ENCODE data around the gene VPS29.
"Not testable (repeated sequence)": the region's sequence is repeated elsewhere in the genome, so short reads cannot be mapped to it uniquely, and the experiment has no call there.

The VPS29 gene

DNA sequence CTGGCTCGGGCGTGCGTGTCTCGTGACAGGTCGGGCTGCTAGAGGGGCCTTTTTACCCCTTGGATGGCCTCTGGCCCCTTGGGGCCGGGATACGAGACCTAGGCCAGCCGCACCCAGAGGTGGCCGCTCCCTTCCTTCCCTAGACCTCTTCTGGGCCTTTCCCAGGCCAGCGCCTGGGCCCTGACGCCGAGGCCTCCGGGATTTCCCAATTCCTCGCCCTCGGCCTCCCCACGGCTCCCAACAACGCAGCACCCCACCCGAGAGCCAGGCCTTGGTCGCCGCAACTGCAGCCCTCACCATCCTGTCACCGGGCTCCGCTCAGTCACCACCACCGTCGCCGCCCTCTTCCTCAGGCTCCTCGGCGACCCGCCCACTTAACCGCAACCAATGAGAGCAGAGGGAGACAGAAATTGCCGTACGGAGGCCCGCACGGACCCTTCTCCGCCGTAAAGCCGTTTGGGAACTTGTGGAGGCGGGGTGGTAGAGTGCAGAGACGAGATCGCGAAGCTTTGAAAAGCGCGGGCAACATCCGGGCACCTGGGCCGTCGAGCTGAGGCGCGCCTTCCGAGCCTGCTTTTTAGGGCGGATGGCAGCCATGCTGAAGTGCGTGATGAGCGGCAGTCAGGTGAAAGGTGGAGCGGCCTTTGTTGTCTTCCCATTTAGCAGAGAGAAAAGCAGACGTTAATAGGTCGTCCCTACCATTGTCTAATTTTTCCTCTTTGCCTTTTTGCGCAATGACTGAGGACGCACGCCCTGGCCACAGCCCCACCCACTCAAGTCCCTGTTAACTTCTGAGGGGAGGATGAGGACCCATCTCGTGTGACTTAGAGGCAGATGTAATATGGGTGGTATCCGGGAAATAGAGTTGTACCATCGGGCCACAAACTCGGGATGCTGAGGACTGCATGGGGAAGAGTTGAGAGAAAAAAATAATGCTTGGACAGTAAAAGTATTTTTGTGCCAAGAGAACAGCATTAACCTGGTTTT is at the start of gene VPS29, which contains the start of gene RAD9B:
TSS of gene VPS29 (minus strand) at position 360 of the 987 bp plus-strand sequence. CDS start at position 300, 60 bp downstream.
TSS of gene RAD9B (plus strand) at position 580 of the 987 bp plus-strand sequence. CDS start at position 587, 7 bp downstream.
- peak; percentile 80 for DNase-seq (ENCODE audit: insufficient read length, low spot score)
- FAIRE-seq: peak; percentile 93

DNA sequence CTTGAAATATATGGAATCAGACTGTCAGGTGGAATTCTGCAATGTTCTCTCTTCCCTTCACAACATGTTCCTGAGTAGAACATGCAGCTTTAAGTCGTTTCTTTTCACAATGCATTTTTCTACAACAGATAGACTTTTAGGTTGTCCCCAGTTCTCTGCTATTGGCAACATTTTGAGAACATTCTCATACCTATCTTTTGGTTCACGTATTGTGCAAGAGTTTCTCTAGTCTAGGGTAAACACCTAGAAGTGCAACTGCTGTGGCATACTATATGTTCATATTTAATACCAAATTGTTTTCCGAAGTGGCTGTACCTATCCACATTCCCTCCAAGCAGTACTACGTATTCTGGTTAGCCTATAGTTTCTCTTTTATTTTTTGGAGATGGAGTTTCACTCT is 49.1 kb upstream of the VPS29 start:
- FAIRE-seq (no peak), DNase-seq (ENCODE audit: insufficient read length, low spot score) (no peak)

DNA sequence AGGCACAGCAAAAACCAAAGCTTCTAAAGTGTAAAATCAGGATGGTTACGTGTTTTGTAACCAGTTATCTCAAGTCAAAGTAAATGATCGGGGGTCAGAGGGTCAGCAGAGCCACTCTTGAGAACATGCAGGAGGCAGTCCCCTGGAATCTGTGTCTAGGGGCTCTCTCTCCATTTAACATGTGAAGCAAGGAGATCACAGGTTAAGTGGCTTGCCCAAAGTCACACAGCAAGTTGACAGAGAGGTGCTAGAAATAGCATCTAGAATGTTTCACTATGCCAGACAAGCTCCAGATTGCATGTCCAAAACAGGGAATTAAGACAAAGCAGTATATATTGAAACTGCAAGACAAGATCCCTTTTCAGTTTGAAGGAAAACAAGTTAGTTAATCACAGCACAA is 47.8 kb upstream of the VPS29 start:
- FAIRE-seq (no peak), DNase-seq (ENCODE audit: insufficient read length, low spot score) (no peak)

DNA sequence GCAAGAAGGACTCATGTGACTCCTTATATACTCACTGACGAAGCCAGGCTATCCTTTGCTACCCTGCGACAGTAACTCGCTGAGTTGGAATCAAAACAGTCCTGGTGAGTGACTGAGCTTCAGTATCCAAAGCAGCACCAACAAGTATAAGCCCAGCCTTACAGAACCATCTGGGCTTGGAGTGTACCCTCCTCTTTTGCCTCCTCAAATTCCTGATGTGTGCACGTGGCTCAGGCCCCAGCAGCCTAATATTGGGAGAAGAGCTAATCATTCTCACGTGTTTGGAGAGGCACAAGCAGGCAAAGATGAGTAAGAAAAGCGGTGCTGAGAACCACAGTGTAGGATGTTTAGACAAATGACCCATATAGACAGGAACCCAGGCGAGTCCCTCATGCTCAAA is 46.8 kb upstream of the VPS29 start:
- FAIRE-seq: no peak
- DNase-seq (ENCODE audit: insufficient read length, low spot score): no peak

DNA sequence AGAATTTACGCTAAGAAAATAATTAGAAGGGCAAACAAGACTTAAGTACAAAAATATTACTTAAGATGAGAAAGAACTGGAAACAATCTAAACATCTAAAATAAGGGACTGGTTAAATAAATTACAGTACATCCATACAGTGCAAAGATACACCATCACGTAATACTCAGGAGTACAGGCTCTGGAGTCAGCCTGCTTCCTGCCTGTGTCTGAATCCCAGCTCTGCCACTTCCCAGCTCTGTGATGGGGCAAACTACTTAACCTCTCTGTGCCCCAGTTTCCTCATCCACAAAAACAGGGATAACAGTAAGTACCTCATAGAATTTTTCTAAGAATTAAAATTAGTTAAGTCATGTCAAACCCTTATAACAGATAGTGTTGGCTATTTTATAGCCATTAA is 45.2 kb upstream of the VPS29 start:
- FAIRE-seq (no peak), DNase-seq (ENCODE audit: insufficient read length, low spot score) (no peak)

DNA sequence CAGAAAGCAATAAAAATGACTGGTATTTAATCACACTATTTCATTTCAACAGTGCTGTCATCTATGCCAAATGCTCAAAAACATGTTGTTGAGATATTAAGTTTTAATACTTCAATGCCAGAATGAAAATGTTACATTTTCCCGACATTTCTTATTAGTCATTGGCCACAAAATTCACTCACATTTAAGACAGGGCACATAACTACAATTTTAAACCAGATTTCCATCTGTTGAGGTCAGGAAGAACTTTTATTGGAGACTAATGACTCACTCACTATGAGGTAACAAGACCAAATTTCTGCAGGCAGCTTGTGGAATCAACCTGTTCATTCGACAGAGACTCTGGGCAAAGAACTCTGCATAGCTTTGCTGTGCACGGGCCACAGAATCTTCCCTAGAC is 44.4 kb upstream of the VPS29 start:
- FAIRE-seq (no peak), DNase-seq (ENCODE audit: insufficient read length, low spot score) (no peak)

DNA sequence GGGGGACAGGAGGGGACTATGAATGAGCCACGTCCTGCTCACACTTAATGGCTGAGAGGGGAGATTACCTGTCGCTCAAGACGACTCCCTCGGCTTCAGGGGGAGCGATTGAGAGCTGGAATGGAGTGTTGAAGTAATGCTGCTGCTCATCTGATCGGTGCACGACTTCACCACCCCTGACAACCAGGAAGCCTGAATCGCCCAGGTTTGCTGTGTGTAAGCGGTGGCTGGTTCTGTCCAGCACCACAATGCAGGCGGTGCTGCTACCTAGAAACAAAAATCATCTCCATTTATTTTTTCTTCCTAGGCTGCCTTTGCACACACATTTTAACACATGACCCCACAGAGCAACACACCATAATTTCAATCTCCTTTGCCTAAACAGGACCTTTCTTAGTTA is 43.9 kb upstream of the VPS29 start:
- DNase-seq (ENCODE audit: insufficient read length, low spot score) (no peak), FAIRE-seq (no peak)

DNA sequence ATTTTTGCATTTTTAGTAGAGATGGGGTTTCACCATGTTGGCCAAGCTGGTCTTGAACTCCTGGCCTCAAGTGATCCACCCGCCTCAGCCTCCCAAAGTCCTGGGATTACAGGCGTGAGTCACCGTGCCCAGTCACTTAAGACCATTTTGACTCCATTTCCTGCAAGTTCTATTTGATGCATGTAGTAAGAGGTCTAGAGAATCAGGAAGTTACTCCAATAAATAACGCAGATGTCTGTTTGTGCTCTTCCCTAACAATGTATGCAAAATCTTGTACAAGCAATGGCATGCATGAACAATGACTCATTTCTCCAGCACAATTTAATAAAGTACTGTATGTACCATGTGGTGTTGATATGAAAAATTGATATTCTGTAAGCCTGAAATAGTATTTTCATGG is 43.3 kb upstream of the VPS29 start:
- DNase-seq (ENCODE audit: insufficient read length, low spot score); FAIRE-seq: not testable (repeated sequence)

DNA sequence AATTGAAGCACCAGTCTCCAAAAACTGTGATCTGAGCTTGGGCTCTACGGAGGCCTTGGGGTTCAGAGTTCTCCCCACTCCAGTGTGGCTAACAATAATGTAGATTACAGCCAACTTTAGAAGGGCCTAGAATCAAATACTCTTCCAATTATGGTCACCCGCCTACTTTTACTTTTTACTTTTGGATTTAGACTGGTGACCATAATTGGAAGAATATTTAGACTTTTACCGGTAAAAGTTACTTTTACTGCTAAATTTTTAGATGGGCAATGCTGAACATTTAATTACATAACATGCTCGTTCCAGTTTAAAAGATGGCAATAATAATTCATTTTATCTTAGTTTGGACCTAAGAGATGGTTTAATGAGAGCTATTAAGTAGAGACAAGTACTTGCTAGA is 42.1 kb upstream of the VPS29 start:
- FAIRE-seq: no peak

DNA sequence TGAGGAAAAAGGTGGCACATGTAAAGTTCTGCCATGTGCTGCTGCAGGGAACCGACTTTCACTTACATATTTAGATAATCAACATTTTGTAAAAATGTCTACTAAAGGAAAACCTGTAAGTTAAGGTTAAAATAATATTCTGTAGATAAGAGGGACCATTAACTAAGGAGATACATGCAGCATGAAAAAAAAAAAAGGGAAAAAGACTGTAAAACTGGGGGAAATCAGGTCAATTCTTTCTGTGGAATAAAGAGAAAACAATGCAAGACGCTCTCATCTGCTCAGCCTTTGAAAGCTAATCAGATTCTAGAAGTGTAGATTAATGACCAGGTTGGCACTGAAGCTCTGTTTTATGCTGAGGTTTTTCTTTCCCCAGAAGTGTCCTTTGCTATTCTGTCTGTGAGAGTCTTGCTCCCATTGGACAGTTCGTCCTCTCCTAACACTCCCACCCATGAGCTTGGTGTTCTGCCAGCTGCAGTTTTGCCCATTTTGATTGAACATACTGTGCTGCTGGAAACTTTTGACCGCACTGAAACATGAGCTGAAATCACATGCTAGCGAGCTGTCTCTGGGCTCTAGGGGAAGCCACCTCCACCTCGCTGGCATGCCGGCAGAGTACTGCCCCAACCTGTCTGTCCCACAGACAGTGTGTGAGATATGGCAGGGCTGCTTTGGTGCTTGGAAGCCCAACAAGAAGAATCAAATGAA is 41.5 kb upstream of the VPS29 start:
- FAIRE-seq (no peak), DNase-seq (ENCODE audit: insufficient read length, low spot score) (no peak)

More for the DNA sequence above, 42.1 kb upstream of the VPS29 start:
- no peak for DNase-seq (ENCODE audit: insufficient read length, low spot score)

DNA sequence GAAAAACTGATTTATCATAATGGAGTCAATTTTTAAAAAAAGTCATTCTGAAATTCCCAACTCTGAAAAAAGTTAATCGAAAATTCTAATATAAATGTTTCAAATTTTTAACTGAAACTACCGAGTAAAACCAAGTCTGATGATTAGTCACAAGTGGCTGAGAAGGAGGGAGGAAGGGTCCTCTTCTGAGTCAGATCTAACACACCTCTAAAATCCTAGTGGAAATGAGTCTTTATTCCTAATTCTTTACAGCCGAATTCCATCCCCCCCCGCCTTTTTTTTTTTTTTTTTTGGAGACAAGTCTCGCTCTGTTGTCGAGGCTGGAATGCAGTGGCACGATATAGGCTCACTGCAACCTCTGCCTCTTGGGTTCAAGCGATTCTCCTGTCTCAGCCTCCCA is 38.1 kb upstream of the VPS29 start:
- DNase-seq (ENCODE audit: insufficient read length, low spot score) (no peak), FAIRE-seq (no peak)

DNA sequence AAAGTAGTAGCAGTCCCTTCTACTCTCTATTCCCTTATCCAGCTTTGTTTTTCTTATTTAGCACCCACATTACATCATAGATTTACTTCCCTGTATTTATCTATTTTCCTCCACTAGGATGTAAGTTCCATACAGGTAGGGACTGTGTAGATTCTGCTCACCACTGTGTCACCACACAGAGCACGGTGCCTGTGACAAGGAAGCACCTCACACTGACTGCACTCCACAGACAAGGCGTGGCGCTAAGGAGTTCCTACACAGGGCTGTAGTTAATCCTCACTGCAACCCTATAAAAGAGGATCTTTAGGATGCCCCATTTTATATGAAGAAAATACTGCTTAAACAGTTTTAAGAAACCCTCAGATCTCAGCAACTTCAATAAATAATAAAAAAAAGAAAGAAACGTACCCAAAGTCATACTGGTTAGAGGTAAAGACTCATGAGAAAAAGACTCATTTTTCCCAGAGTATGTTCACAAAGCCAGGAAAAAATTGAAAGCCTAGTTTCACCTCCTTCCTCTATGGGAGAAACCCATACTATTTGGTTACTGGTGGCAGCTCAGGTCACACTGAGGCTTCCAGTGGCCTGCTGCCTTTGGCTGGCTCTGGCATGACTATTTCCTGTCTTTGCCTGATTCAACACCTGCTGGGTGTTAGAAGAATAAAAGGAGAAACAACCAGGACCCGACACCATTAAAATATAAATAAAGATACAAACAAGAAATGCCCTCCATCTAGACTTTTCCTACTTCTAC is 37.1 kb upstream of the VPS29 start:
- FAIRE-seq (no peak), DNase-seq (ENCODE audit: insufficient read length, low spot score) (no peak)

DNA sequence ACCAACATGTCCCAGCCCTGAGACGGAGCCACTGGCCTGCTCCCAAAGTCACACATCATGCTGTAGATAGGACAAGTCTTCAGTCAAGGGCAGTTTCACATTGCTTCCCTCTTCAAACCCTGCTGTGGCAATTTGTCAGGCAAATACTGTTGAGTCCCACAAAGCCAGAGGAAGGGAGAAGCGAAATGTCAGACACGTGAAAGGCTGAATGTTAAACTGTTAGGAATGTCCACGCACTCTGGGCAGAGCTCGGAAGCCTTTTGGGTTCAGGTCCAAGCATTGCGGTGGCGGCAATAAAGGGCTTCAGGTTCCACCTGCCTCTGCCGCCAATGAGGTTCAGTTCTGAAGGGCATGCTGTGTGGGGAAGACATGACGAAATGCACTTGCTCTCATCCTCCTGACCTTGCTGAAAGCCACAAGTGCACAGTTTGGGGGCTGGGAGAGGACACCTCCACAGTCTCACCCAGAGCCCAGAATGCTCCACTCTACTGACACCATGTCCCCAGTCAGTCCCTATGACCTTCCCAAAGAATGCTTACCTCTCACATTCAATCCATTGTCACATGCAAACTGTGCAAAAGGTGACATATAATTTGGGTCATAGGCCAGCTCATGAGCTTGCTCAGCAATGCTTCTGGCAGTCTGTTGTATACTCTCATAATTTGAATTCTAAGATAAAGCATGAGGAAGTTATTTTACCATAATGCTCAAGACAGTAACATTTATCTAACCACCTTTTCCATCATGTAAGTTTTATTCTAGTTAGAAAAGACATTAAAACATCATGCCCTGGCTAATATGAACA is 35.9 kb upstream of the VPS29 start:
- DNase-seq (ENCODE audit: insufficient read length, low spot score) (no peak), FAIRE-seq (no peak)

DNA sequence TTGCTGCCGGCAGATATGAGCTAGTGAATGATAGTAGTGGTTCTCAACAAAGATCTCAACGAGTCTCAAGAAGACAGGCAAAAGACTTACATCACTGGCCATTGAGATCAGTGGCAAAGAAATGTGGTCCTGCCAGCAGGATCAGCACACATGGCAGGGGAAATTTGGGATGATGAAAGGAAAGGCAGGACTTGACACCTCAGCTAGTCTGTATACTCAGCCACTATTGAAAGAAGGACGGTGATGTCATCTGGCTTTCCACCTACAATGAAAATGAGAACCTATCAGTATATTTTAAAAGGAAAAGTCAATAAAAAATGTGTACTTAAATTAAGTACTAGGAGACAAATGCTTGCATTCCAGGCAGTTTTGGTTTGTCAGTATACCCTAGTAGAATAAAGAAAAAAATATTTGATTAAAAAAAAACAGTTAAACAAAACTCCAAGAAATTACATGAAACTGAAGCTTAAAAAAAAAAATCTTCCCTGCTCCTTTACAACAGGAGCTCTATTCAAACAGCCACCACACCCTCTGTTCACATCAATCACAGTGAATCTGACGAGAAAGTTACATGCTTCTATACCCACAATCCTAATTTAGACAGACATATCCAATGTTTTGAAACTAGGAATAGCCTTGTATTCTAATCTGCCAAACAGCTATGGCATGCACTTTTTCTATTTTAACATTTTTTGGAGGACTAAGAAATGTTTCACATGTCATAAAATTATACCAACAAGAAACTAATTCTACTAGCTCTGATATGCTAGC is 35.1 kb upstream of the VPS29 start:
- FAIRE-seq (peak; percentile 37), DNase-seq (ENCODE audit: insufficient read length, low spot score) (no peak)

DNA sequence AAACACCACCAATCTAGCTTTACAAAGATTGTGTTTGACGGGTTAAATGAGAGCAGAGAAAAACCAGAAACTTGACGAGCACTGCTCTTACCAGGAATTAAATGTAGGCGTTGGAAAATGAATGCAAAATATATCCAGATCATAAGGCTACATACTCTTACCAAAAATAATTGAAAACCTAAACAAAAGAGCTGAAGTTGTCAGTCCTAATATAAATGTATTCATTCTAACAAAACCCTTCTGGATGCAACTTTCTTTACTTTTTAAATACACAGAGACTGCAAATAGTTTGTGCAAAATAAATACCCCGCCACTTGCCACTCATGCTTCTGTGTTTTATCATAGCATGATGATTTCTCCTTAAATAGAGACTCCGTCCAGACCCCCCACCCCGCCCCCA is 32.9 kb upstream of the VPS29 start:
- peak; percentile 28 for FAIRE-seq
- DNase-seq (ENCODE audit: insufficient read length, low spot score): no peak

DNA sequence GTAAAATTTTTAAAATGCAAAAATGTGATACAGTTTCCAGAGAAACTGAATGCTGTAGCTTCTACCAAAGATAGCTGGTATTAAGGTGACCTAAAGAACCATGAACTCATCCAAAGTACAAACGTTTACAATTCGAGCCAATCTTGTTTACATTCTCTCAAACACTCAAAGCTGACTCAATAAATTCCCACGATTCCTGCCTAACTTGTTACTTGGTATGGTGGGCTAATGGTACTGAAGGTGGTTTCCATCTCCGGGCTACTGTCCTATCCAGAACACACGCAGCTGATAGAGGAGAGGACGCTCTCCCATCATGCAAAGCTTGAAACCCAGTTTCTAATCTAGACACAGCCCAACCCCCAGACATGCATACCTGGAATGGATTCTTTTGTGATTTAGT is 31.7 kb upstream of the VPS29 start:
- no peak for DNase-seq (ENCODE audit: insufficient read length, low spot score)
- peak; percentile 73 for FAIRE-seq

DNA sequence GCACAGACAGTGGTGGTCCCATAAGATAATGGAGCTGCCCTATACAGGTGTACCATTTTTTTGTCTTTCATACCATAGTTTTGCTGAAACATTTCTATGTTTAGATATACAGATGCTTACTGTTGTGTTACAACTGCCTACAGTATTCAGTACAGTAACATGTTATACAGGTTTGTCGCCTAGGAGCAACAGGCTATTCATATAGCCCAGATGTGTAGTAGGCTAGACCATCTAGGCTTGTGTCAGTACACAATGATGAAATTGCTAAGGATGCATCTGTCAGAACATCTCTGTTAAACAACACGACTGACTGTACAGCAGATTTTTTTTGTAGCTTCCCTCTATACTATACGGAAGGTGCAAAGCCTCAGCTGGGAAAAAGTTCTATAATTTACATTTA is 30.7 kb upstream of the VPS29 start:
- no peak for DNase-seq (ENCODE audit: insufficient read length, low spot score)
- FAIRE-seq: no peak

DNA sequence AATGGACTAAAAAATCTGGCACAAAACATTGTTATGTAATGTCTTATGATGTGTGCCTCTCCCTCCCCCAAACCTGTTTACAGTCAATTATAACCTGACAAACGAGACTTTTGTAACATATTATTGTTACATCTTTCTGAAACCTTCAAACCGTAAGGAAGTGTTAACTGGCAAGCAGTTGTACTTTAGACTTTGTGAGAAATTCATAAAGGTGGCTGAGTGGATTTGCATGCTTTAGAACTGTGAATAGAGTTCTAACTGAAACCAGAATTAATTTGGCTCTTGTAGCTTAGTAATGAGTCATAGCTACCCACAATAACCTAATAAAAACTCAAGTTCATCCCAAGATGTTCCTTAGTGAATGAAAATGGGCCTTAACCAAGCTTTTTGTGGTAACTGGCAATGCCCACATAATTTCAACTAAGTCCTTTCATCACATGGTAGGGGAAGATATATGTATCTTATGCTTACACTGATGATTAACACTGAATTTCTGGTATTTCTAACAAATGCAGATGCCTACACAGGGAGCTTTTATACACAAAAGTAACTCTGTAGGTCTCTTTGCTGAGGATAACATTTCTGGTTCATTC is 29.9 kb upstream of the VPS29 start:
- DNase-seq (ENCODE audit: insufficient read length, low spot score): peak; percentile 50
- peak; percentile 98 for FAIRE-seq

DNA sequence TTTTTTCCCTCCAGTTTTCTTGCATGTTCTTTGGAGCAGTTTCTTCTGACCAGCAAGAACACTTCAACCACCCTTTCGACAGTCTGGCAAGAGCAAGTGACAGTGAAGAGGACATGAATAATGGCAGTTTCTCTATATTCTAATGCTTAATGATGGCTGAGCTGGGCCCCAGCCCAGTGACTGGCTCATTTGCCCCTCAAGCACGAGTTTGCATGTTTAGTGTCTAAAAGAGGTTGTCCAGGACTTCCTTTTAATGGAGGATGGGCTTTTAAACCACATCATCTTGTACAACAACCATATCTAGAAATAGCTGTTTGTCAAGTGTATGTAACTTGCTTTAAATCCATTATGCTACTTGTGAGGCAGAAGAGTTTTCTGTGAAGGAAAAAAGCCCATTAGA is 28.6 kb upstream of the VPS29 start:
- FAIRE-seq: peak; percentile 44
- DNase-seq (ENCODE audit: insufficient read length, low spot score): no peak

All from GM19239 (cell line).